ENCODE measurements around the gene SLC29A1.

The SLC29A1 gene

GRCh38 chr6:44263354-44264100 lies 40.1 kb downstream of the SLC29A1 start:
- H3K27me3 Mint-ChIP-seq (ENCODE audit: low read depth) = peaks cover 12% of the 10 kb centered on the region
- peaks cover 34% of the 10 kb centered on the region for H3K4me1 Mint-ChIP-seq
- H3K36me3 Mint-ChIP-seq (ENCODE audit: low read depth) = peaks cover 9% of the 10 kb centered on the region
- peak overlapping the region; percentile 20 to 72 (median 71) for H3K27ac Mint-ChIP-seq
- H3K9me3 Mint-ChIP-seq = no peaks in the 10 kb centered on the region
- peak overlapping the region; percentile 85 to 97 (median 92) for H3K4me3 Mint-ChIP-seq
- TF ChIP-seq CTCF (IDR thresholded peaks at IDR 0.05; ENCODE audit: unreplicated experiment in 3 of 3) = no peak

- Mint-ChIP-seq H3K4me3 (peak overlapping the region; percentile 85 to 97 (median 92)), H3K4me1 (peaks cover 34% of the 10 kb centered on the region), H3K27me3 (ENCODE audit: low read depth) (peaks cover 21% of the 10 kb centered on the region), H3K36me3 (ENCODE audit: low read depth) (peaks cover 6% of the 10 kb centered on the region), H3K9me3 (no peaks in the 10 kb centered on the region), H3K27ac (peak overlapping the region; percentile 20 to 80 (median 71))
- TF ChIP-seq CTCF (IDR thresholded peaks at IDR 0.05; ENCODE audit: unreplicated experiment in 3 of 3) = no peak
Observed at GRCh38 chr6:44264154-44265006, 41.0 kb downstream of the SLC29A1 start.

- Mint-ChIP-seq H3K4me3 (peak within 1 kb of the TSS; percentile 85 to 97 (median 92)), H3K27ac (peak within 1 kb of the TSS; percentile 53 to 80 (median 80)), H3K27me3 (ENCODE audit: low read depth) (peaks cover 29% of the 10 kb centered on the region), H3K36me3 (ENCODE audit: low read depth) (peaks cover 6% of the 10 kb centered on the region), H3K4me1 (peaks cover 34% of the 10 kb centered on the region), H3K9me3 (no peaks in the 10 kb centered on the region)
- peak; percentile 8 to 28 (median 13) for TF ChIP-seq CTCF (IDR thresholded peaks at IDR 0.05; ENCODE audit: unreplicated experiment in 3 of 3)
Observed at GRCh38 chr6:44265007-44265721, 41.8 kb downstream of the SLC29A1 start, which contains the start of gene NFKBIE. Gene NFKBIE, minus strand, starts transcription at chr6:44265551. Its CDS starts 205 bp downstream, at chr6:44265346.

GRCh38 chr6:44265722-44266233 lies 42.4 kb downstream of the SLC29A1 start:
- no peak for TF ChIP-seq CTCF (IDR thresholded peaks at IDR 0.05; ENCODE audit: unreplicated experiment in 3 of 3)
- H3K36me3 Mint-ChIP-seq (ENCODE audit: low read depth) = peaks cover 5% of the 10 kb centered on the region
- no peaks in the 10 kb centered on the region for H3K9me3 Mint-ChIP-seq
- peak overlapping the region in 2 of 3 experiments; percentile 53 to 80 for H3K27ac Mint-ChIP-seq
- peaks cover 34% of the 10 kb centered on the region for H3K4me1 Mint-ChIP-seq
- peaks cover 29% of the 10 kb centered on the region for H3K27me3 Mint-ChIP-seq (ENCODE audit: low read depth)
- peak overlapping the region; percentile 85 to 97 (median 85) for H3K4me3 Mint-ChIP-seq

GRCh38 chr6:44266347-44266746 lies 43.0 kb downstream of the SLC29A1 start:
- H3K27ac Mint-ChIP-seq = peak overlapping the region in 1 of 3 experiments; percentile 30
- H3K4me3 Mint-ChIP-seq = peak overlapping the region; percentile 77 to 97 (median 85)
- TF ChIP-seq CTCF (IDR thresholded peaks at IDR 0.05; ENCODE audit: unreplicated experiment in 3 of 3) = no peak
- H3K9me3 Mint-ChIP-seq = no peaks in the 10 kb centered on the region
- peaks cover 34% of the 10 kb centered on the region for H3K27me3 Mint-ChIP-seq (ENCODE audit: low read depth)
- no peaks in the 10 kb centered on the region for H3K36me3 Mint-ChIP-seq (ENCODE audit: low read depth)
- peaks cover 34% of the 10 kb centered on the region for H3K4me1 Mint-ChIP-seq

All from nephron (organoid).